Prostate gland (tissue), 2 donors: ENCODE results near the gene MIR17HG. TPM values are rescaled to one million over a fixed set of nuclear protein-coding genes. Genes with fewer than 3 reads are reported as not detected.

Source experiments
- DNase-seq: peaks from one replicate; pipeline ENCODE4 v3.0.0-alpha.2; 2019; ENCODE audit warnings: low spot score
- H3K27ac ChIP-seq, 2 donors: fragments of 200-600 bp; sonication (generic); 2 replicates each; pipeline ENCODE4 v1.5.1; 2017 to 2019
- H3K27me3 ChIP-seq: fragments of 200-600 bp; sonication (generic); replicated peaks from 2 replicates; pipeline ENCODE4 v1.5.1; 2019; ENCODE audit not compliant: insufficient read depth
- H3K36me3 ChIP-seq, 2 donors: fragments of 200-600 bp; sonication (generic); 1 replicate in 1 of 2; 2 replicates in 1 of 2; pipeline versions ENCODE4 v1.5.1 to v1.8.1; 2017 to 2019
- H3K4me1 ChIP-seq: fragments of 200-600 bp; sonication (generic); replicated peaks from 2 replicates; pipeline ENCODE4 v1.5.1; 2019
- H3K4me3 ChIP-seq, 2 donors: fragments of 200-600 bp; sonication (generic); 2 replicates each; pipeline ENCODE4 v1.5.1; 2017 to 2019
- H3K9me3 ChIP-seq: fragments of 200-600 bp; sonication (generic); 2 replicates; pipeline ENCODE4 v1.5.1; 2017
- POLR2A ChIP-seq: fragments of 450-650 bp; IDR thresholded peaks from one replicate; pipeline ENCODE4 v1.6.1; 2016; ENCODE audit warnings: antibody characterized with exemption, mild to moderate bottlenecking
- POLR2AphosphoS5 ChIP-seq: sonication (generic); formaldehyde crosslinking; IDR thresholded peaks from one replicate; pipeline ENCODE4 v1.6.1; 2017; ENCODE audit warnings: antibody characterized with exemption
- WGBS: methylation state at CpG from one replicate; pipeline ENCODE4 v1.1.5; 2018; 5-methylcytosine and 5-hydroxymethylcytosine counted together
- intact Hi-C: fragments of 100-400 bp; cut with DNase I; formaldehyde crosslinking; loops from one replicate; pipeline ENCODE4 v1.14.2; 2022
- total RNA-seq, 2 donors: library from RNA; depleted of rRNA; stranded (reverse); fragments of >200 nt; gene quantifications; one replicate each; pipeline ENCODE4 v1.1.0, GENCODE V29; 2016
- TF ChIP-seq, protein P1 (sequence below), 4 experiments: fragments of 200-600 bp in 2 of 4; fragments of 450-650 bp in 2 of 4; sonication (generic) in 2 of 4; IDR thresholded peaks; 1 replicate in 3 of 4; 2 replicates in 1 of 4; pipeline ENCODE4 v1.5.1; 2016 to 2019; ENCODE audit warnings: antibody characterized with exemption in 4 of 4, mild to moderate bottlenecking in 2 of 4, moderate library complexity in 2 of 4

MIR17HG gene
- total RNA-seq, 2 donors from 2014 or later, result 1.0 to 2.9 TPM

DNA sequence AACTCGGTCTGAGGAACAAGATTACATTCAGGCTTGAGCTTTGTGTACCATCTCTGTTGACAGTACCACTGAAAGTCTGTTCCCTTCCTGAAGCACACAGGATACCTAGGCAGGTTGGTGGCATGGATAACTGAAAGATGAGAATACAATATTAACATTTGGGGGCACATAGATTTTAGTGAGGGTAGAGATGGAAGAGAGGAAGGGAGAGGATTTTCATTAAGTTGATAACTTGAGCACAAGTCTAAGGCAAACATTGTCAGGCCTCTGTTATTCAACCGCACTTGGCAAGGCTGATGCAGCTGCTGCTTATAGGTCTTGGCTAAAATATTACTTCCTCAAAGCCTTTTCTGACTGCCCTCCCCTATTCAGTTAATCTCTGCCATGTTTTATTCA is 10.9 kb downstream of the MIR17HG start:
- Histone ChIP-seq H3K4me3 (no peak overlapping the region), H3K27me3 (no peaks in the 10 kb centered on the region), H3K36me3 (no peaks in the 10 kb centered on the region), H3K9me3 (no peaks in the 10 kb centered on the region), H3K27ac (no peak overlapping the region), H3K4me1 (no peaks in the 10 kb centered on the region)
- TF ChIP-seq, protein P1, sequence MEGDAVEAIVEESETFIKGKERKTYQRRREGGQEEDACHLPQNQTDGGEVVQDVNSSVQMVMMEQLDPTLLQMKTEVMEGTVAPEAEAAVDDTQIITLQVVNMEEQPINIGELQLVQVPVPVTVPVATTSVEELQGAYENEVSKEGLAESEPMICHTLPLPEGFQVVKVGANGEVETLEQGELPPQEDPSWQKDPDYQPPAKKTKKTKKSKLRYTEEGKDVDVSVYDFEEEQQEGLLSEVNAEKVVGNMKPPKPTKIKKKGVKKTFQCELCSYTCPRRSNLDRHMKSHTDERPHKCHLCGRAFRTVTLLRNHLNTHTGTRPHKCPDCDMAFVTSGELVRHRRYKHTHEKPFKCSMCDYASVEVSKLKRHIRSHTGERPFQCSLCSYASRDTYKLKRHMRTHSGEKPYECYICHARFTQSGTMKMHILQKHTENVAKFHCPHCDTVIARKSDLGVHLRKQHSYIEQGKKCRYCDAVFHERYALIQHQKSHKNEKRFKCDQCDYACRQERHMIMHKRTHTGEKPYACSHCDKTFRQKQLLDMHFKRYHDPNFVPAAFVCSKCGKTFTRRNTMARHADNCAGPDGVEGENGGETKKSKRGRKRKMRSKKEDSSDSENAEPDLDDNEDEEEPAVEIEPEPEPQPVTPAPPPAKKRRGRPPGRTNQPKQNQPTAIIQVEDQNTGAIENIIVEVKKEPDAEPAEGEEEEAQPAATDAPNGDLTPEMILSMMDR (IDR thresholded peaks at IDR 0.05), result no peak
- TF ChIP-seq POLR2AphosphoS5 (no peak), POLR2A (no peak)
- intact Hi-C loops, result no loop called here
- 50% methylated on average over 2 of the region's 2 CpGs for WGBS
- no peak for DNase-seq

DNA sequence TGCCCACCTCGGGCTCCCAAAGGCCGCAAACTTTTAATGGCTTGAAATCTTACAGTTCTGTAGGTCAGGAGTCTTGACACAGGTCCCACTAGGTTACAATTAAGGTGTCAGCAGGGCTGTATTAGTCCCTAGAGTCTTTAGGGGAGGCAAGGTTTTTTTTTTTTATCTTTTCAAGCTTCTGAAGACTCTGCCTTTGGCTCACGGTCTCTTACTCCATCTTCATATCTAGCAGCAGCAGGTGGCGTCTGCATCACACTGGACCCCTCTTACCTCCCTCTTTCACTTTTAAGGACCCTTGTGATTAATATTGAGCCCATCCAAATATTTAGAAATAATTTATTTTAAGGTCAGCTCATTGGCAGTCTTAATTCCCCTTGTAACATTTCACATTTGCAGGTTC is 11.6 kb downstream of the MIR17HG start:
- DNase-seq, result no peak
- Histone ChIP-seq H3K27me3 (no peaks in the 10 kb centered on the region), H3K27ac (no peak overlapping the region), H3K36me3 (no peaks in the 10 kb centered on the region), H3K4me3 (no peak overlapping the region), H3K4me1 (no peaks in the 10 kb centered on the region), H3K9me3 (no peaks in the 10 kb centered on the region)
- TF ChIP-seq POLR2A, result no peak
- TF ChIP-seq, protein P1 (IDR thresholded peaks at IDR 0.05), result no peak
- no peak for TF ChIP-seq POLR2AphosphoS5
- intact Hi-C loops, result no loop called here
- whole genome bisulfite sequencing, result 72% methylated on average over 4 of the region's 4 CpGs

DNA sequence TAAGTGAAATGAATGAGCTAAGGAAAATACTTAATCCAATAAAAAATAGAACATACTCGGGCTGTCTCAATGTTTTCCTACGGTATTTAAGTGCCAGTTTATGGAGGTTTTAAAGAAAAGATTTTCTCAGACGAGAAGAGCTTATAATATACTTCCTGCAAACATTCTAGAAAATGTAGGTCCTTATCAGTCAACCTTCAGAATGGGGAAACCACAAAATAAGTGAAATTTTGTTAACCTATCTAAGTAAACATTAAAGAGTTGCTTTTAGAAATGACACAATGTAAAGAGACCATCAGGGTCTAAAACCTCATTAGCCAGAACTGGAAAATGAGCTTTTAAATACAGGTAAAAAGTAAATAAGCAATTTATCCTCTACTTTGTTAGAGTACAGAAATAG is 12.1 kb downstream of the MIR17HG start:
- TF ChIP-seq POLR2AphosphoS5 (no peak), POLR2A (no peak)
- TF ChIP-seq, protein P1 (IDR thresholded peaks at IDR 0.05), result no peak
- Histone ChIP-seq H3K27me3 (no peaks in the 10 kb centered on the region), H3K9me3 (no peaks in the 10 kb centered on the region), H3K4me3 (no peak overlapping the region), H3K27ac (no peak overlapping the region), H3K4me1 (no peaks in the 10 kb centered on the region), H3K36me3 (no peaks in the 10 kb centered on the region)
- intact Hi-C loops, result no loop called here
- 36% methylated on average over 3 of the region's 3 CpGs for WGBS
- no peak for DNase-seq

DNA sequence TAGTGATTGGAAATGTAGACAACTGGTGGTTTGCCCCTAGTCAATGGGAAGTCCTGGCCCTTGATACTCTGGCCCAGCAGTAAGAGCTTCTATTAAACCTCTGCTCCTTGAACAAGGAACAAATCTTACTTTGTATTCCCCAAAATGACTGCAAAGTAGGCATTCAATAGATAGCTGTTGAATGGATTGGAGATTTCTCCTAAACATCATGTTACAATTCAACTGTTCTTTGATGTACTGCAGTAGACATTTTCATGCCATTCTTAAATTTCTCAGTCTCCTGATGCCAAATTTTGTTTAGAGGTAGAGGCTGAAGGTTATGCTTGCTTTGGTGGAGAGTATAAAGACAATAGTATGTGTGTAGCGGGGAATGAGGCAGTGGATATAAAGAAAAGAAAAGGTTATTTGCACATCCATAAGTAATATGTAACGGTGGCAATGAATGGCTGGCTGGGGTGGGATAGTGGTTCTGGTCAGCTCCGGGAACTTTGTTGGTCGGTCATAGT is 12.8 kb downstream of the MIR17HG start:
- no peak for DNase-seq
- Histone ChIP-seq H3K4me1 (no peaks in the 10 kb centered on the region), H3K27ac (no peak overlapping the region), H3K36me3 (no peaks in the 10 kb centered on the region), H3K9me3 (no peaks in the 10 kb centered on the region), H3K4me3 (no peak overlapping the region), H3K27me3 (no peaks in the 10 kb centered on the region)
- WGBS, result 88% methylated on average over 4 of the region's 4 CpGs
- TF ChIP-seq, protein P1 (IDR thresholded peaks at IDR 0.05), result no peak
- TF ChIP-seq POLR2AphosphoS5 (no peak), POLR2A (no peak)
- intact Hi-C loops, result no loop called here

DNA sequence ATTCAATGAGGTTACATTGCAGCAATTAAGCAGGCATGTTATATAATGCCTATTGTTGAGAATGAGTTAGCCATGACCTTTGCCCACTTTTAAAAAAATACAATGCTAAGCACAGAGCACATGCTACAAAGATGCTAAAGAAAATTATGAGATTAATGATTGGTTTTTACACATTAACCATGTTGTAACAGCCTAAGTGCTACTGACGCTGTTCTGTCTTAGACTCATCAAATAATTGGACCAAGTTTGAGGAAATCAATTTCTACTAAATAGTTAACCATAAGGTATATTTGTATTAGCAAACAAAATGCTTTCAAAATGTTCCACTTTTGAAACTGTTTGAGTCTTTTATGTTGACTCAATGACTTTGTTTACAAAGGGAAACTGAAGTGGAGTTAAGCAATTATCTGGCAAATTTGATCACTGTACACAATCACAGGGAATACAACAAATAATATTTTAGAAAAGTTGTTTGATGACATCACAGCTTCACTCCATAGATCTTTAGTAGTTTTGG is 14.3 kb downstream of the MIR17HG start:
- no peaks in the 10 kb centered on the region for H3K27me3 ChIP-seq
- no peak for DNase-seq
- WGBS, result 76% methylated on average over 1 of the region's 1 CpG
- no peak overlapping the region for H3K4me3 ChIP-seq
- no peak for TF ChIP-seq POLR2A
- TF ChIP-seq, protein P1 (IDR thresholded peaks at IDR 0.05), result no peak
- no peak for TF ChIP-seq POLR2AphosphoS5
- H3K36me3 ChIP-seq, result no peaks in the 10 kb centered on the region
- intact Hi-C loops, result no loop called here
- no peaks in the 10 kb centered on the region for H3K4me1 ChIP-seq
- H3K9me3 ChIP-seq, result no peaks in the 10 kb centered on the region
- no peak overlapping the region for H3K27ac ChIP-seq
